ENCODE measurements around the gene SCCPDH. TPM values are rescaled to one million over a fixed set of nuclear protein-coding genes. Genes with fewer than 3 reads are reported as not detected.

The SCCPDH gene
- total RNA-seq, 1 experiment from 2014 or later = 26.1 TPM

DNA sequence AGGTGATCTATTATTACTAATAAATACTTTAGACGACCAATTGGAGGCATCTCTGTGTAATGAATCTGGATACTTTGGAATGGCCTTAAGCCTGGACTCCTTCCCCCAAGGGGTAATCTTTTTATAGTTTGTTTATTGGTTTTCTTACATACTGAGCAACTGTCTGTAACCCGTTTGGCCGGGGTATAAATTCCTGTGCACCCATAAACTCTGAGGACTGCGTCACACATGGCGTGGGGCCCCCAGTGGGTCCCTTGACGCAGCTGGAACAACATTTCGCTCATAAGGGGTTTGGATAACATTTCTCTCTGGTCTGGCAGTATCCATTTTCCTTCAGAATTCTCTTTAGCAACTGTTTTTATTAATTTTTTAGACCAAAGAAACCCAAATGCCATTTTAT lies 26.5 kb downstream of the SCCPDH start:
- Histone ChIP-seq H3K36me3 (ENCODE audit: control insufficient read depth, insufficient read depth, low read length) (no peaks in the 10 kb centered on the region; the same call in 1 of the 2 replicates), H3K9me3 (no peaks in the 10 kb centered on the region), H3K4me3 (ENCODE audit: low read depth, low read length) (no peak overlapping the region), H3K4me1 (0 out of 2 replicates have a peak, but pooled peaks cover 3% of the 10 kb centered on the region), H3K27me3 (replicated peaks; ENCODE audit: control insufficient read depth, insufficient read depth, low read length) (no peaks in the 10 kb centered on the region)
- H3K9me3 Mint-ChIP-seq (ENCODE audit: unreplicated experiment) = no peaks in the 10 kb centered on the region
- ChIA-PET CTCF (no interaction called here), POLR2A (no interaction called here)
- H3K4me3 Mint-ChIP-seq (ENCODE audit: unreplicated experiment) = no peak overlapping the region
- intact Hi-C loops (cut with micrococcal nuclease; ENCODE audit: unreplicated experiment) = loop anchor here (1.0 kb wide), 1 partner anchor 26 kb away; the partner anchor contains the start of gene SCCPDH
- BruUV-seq (replicated peaks) = no TSS peak
- TF ChIP-seq, protein P1, sequence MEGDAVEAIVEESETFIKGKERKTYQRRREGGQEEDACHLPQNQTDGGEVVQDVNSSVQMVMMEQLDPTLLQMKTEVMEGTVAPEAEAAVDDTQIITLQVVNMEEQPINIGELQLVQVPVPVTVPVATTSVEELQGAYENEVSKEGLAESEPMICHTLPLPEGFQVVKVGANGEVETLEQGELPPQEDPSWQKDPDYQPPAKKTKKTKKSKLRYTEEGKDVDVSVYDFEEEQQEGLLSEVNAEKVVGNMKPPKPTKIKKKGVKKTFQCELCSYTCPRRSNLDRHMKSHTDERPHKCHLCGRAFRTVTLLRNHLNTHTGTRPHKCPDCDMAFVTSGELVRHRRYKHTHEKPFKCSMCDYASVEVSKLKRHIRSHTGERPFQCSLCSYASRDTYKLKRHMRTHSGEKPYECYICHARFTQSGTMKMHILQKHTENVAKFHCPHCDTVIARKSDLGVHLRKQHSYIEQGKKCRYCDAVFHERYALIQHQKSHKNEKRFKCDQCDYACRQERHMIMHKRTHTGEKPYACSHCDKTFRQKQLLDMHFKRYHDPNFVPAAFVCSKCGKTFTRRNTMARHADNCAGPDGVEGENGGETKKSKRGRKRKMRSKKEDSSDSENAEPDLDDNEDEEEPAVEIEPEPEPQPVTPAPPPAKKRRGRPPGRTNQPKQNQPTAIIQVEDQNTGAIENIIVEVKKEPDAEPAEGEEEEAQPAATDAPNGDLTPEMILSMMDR (IDR thresholded peaks at IDR 0.05; ENCODE audit: insufficient read depth in 1 of 2, low read depth in 1 of 2, low read length in 1 of 2, severe bottlenecking in 1 of 2, unreplicated experiment in 1 of 2) = no peak
- H3K4me1 Mint-ChIP-seq (ENCODE audit: low read depth, unreplicated experiment) = peaks cover 8% of the 10 kb centered on the region
- no peak overlapping the region for H3K27ac Mint-ChIP-seq (ENCODE audit: unreplicated experiment)
- no peaks in the 10 kb centered on the region for H3K27me3 Mint-ChIP-seq (ENCODE audit: insufficient read depth, unreplicated experiment)
- peaks cover 5% of the 10 kb centered on the region for H3K36me3 Mint-ChIP-seq (ENCODE audit: insufficient read depth, unreplicated experiment)
- peak; percentile 39 to 51 for DNase-seq

DNA sequence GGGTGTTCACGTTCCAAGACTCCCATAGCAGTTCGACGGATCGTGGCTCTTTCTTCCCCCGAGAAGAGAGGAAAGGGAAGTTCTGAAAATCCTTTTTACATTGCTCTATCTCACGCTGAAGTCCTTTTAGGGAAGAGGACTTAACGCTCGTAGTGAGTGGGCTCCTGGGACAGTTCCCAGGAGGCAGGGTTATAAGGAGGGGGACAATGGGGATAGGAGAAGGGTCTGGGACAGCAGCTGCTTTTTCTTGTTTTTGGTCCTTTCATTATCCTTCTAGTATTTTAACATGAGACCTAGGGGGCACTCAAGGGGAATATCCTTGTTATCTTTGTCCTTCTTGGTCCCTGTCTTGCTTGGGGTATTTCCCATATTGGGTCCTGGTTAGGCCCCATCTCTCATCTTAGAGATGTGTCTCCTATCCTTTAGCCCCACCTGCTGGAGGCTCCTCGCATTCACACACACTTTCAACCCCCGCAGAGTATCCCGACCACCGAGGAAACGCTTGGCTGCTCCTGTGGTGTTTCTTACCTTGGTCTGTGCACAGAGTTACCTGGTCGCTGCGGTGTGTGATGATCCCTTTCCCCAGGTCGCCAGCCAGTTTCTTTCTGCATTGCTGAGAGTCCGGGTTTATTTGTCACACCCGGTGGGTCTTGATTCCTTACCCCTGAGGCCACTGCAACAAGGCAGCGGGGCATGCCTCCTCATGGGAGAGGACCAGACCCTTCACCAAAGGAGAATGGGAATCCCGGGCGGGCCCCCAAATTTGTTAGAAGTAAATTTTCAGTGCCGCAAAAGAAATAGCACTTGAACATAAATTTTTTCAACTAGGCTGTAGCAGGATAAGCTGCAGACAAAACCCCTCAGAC lies 29.7 kb downstream of the SCCPDH start:
- H3K4me1 ChIP-seq = 0 out of 2 replicates have a peak, but pooled peaks cover 3% of the 10 kb centered on the region
- H3K4me1 Mint-ChIP-seq (ENCODE audit: low read depth, unreplicated experiment) = peaks cover 8% of the 10 kb centered on the region
- ChIA-PET CTCF (no interaction called here), POLR2A (no interaction called here)
- no peak overlapping the region for H3K4me3 Mint-ChIP-seq (ENCODE audit: unreplicated experiment)
- H3K27me3 ChIP-seq (replicated peaks; ENCODE audit: control insufficient read depth, insufficient read depth, low read length) = no peaks in the 10 kb centered on the region
- intact Hi-C loops (cut with micrococcal nuclease; ENCODE audit: unreplicated experiment) = loop anchor here (1.0 kb wide), 2 partner anchors 65 to 257 kb away; no protein-coding TSS in a partner anchor
- H3K36me3 Mint-ChIP-seq (ENCODE audit: insufficient read depth, unreplicated experiment) = peaks cover 5% of the 10 kb centered on the region
- H3K27ac Mint-ChIP-seq (ENCODE audit: unreplicated experiment) = no peak overlapping the region
- no peak overlapping the region for H3K4me3 ChIP-seq (ENCODE audit: low read depth, low read length)
- H3K9me3 Mint-ChIP-seq (ENCODE audit: unreplicated experiment) = no peaks in the 10 kb centered on the region
- no peaks in the 10 kb centered on the region for H3K9me3 ChIP-seq
- H3K36me3 ChIP-seq (ENCODE audit: control insufficient read depth, insufficient read depth, low read length) = no peaks in the 10 kb centered on the region
- no peaks in the 10 kb centered on the region for H3K27me3 Mint-ChIP-seq (ENCODE audit: insufficient read depth, unreplicated experiment)
- TF ChIP-seq, protein P1 (IDR thresholded peaks at IDR 0.05; ENCODE audit: insufficient read depth in 1 of 2, low read depth in 1 of 2, low read length in 1 of 2, severe bottlenecking in 1 of 2, unreplicated experiment in 1 of 2) = peak; percentile 82 to 85
- peak; percentile 70 to 83 for DNase-seq
- BruUV-seq (replicated peaks) = no TSS peak

DNA sequence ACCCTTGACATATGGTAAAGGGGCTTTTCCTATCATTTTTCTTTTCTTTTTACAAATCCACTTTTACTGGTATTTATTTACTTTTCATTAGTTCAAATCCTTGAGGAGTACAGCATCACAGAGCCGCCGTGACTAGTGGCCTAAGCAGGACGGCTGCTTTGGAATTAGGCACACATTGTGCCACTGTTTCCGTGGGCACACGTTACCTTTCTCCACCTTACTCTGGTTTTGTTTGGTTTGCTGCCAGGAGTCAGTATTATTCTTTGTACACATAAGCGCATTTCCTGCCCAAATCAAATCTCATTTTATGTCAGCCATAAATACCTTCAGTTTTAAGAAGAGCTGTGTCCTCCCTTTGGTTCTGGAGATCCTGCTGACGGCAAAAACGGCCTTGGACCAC lies 31.2 kb downstream of the SCCPDH start:
- Histone ChIP-seq H3K4me3 (ENCODE audit: low read depth, low read length) (no peak overlapping the region), H3K4me1 (0 out of 2 replicates have a peak, but pooled peaks cover 3% of the 10 kb centered on the region), H3K9me3 (no peaks in the 10 kb centered on the region), H3K27me3 (replicated peaks; ENCODE audit: control insufficient read depth, insufficient read depth, low read length) (no peaks in the 10 kb centered on the region), H3K36me3 (ENCODE audit: control insufficient read depth, insufficient read depth, low read length) (no peaks in the 10 kb centered on the region)
- intact Hi-C loops (cut with micrococcal nuclease; ENCODE audit: unreplicated experiment) = no loop called here
- Mint-ChIP-seq H3K27ac (ENCODE audit: unreplicated experiment) (no peak overlapping the region), H3K27me3 (ENCODE audit: insufficient read depth, unreplicated experiment) (no peaks in the 10 kb centered on the region), H3K36me3 (ENCODE audit: insufficient read depth, unreplicated experiment) (no peaks in the 10 kb centered on the region), H3K4me3 (ENCODE audit: unreplicated experiment) (no peak overlapping the region), H3K4me1 (ENCODE audit: low read depth, unreplicated experiment) (no peaks in the 10 kb centered on the region), H3K9me3 (ENCODE audit: unreplicated experiment) (no peaks in the 10 kb centered on the region)
- ChIA-PET CTCF (interaction anchor here (0.6 kb wide), 1 partner anchor 66 kb away, joined by 4 read pairs; no protein-coding TSS in a partner anchor), POLR2A (no interaction called here)
- no TSS peak for BruUV-seq (replicated peaks)
- TF ChIP-seq, protein P1 (IDR thresholded peaks at IDR 0.05; ENCODE audit: insufficient read depth in 1 of 2, low read depth in 1 of 2, low read length in 1 of 2, severe bottlenecking in 1 of 2, unreplicated experiment in 1 of 2) = no peak
- DNase-seq = no peak
